B cell (primary cell): ENCODE measurements around the gene CROT. TPM values are rescaled to one million over a fixed set of nuclear protein-coding genes. Genes with fewer than 3 reads are reported as not detected.
A peak's percentile ranks its signal among the peaks of the same experiment; 100 is the strongest.

Source experiments
- ATAC-seq: fragments of 200-7000 bp; cut with Tn5 transposase; one replicate; pipeline ENCODE4 v1.10.0; 2021; ENCODE audit warnings: low read depth, mild to moderate bottlenecking, moderate number of reproducible peaks, moderate library complexity
- CTCF ChIA-PET: fragments of 350-600 bp; sonication (Branson Sonifier 250); formaldehyde crosslinking; loops from one replicate; lab custom pipeline; 2021; ENCODE audit warnings: antibody characterized with exemption, inconsistent platforms; lab: Charles Lee
- POLR2A ChIA-PET: fragments of 350-600 bp; sonication (Branson Sonifier 250); formaldehyde crosslinking; loops from one replicate; lab custom pipeline; 2021; ENCODE audit warnings: antibody characterized with exemption; lab: Charles Lee
- DNase-seq: peaks from one replicate; pipeline ENCODE4 v3.0.0; 2013
- H2AFZ ChIP-seq: 2 replicates; pipeline ENCODE4 v1.6.1; 2012; ENCODE audit warnings: mild to moderate bottlenecking, low read depth, low read length; ENCODE audit not compliant: insufficient read depth, poor library complexity, severe bottlenecking
- H3K27ac ChIP-seq, 2 donors: 1 replicate in 1 of 2; 2 replicates in 1 of 2; pipeline ENCODE4 v1.5.1; 2012 to 2013; ENCODE audit warnings: low read length in 2 of 2, mild to moderate bottlenecking in 2 of 2, moderate library complexity in 1 of 2
- H3K27me3 ChIP-seq, 4 experiments: fragments of 200-600 bp in 1 of 4; sonication (generic) in 1 of 4; replicated peaks in 1 of 4; 1 replicate in 2 of 4; 2 replicates in 2 of 4; pipeline versions ENCODE4 v1.6.1 to v1.7.0; 2013 to 2016; ENCODE audit warnings: low read length in 3 of 4, mild to moderate bottlenecking in 2 of 4, mixed read lengths in 1 of 4, moderate library complexity in 1 of 4; ENCODE audit not compliant: insufficient read depth in 4 of 4, control insufficient read depth in 3 of 4; ENCODE audit errors: control extremely low read depth in 1 of 4
- H3K36me3 ChIP-seq, 2 experiments: replicated peaks in 1 of 2; 1 replicate in 1 of 2; 2 replicates in 1 of 2; pipeline versions ENCODE4 v1.6.1 to v1.7.1; 2013; ENCODE audit warnings: low read length in 1 of 2; ENCODE audit not compliant: insufficient read depth in 2 of 2, control insufficient read depth in 1 of 2; ENCODE audit errors: control extremely low read depth in 1 of 2, extremely low read depth in 1 of 2
- H3K4me1 ChIP-seq, 2 donors: fragments of 200-600 bp in 1 of 2; sonication (generic) in 1 of 2; 1 replicate in 1 of 2; 2 replicates in 1 of 2; pipeline versions ENCODE4 v1.5.1 to v1.6.1; 2013 to 2017; ENCODE audit warnings: low read length in 2 of 2; ENCODE audit not compliant: control insufficient read depth in 2 of 2, insufficient read depth in 2 of 2
- H3K4me2 ChIP-seq: replicated peaks from 2 replicates; pipeline ENCODE3; 2012; ENCODE audit warnings: mild to moderate bottlenecking, low read depth, low read length; ENCODE audit not compliant: poor library complexity, severe bottlenecking
- H3K4me3 ChIP-seq, 5 experiments: fragments of 200-600 bp in 1 of 5; sonication (generic) in 1 of 5; 1 replicate in 3 of 5; 2 replicates in 2 of 5; pipeline versions ENCODE4 v1.5.1 to v1.7.0; 2011 to 2016; ENCODE audit warnings: low read length in 4 of 5, mild to moderate bottlenecking in 4 of 5, low read depth in 2 of 5, control low read depth in 1 of 5, moderate library complexity in 1 of 5; ENCODE audit not compliant: insufficient read depth in 1 of 5; ENCODE audit errors: control extremely low read depth in 1 of 5, extremely low read depth in 1 of 5
- H3K79me2 ChIP-seq: fragments of 200-600 bp; sonication (generic); one replicate; pipeline ENCODE4 v1.6.0; 2016; ENCODE audit warnings: low read length; ENCODE audit not compliant: control insufficient read depth, insufficient read depth
- H3K9ac ChIP-seq: fragments of 200-600 bp; sonication (generic); 2 replicates; pipeline ENCODE4 v1.6.1; 2017; ENCODE audit warnings: mild to moderate bottlenecking, low read length, moderate library complexity
- H3K9me3 ChIP-seq, 3 donors: one replicate each; pipeline versions ENCODE4 v1.6.1 to v1.7.1; 2013; ENCODE audit warnings: low read length in 2 of 3; ENCODE audit not compliant: control insufficient read depth in 2 of 3, insufficient read depth in 1 of 3; ENCODE audit errors: control extremely low read depth in 1 of 3
- H4K20me1 ChIP-seq: 2 replicates; pipeline ENCODE4 v1.6.0; 2012; ENCODE audit warnings: mild to moderate bottlenecking, low read length; ENCODE audit not compliant: insufficient read depth, control insufficient read depth, poor library complexity, severe bottlenecking
- H3K27ac Mint-ChIP-seq: one replicate; pipeline ENCODE4 v1.8.0; 2021; ENCODE audit warnings: mixed read lengths
- H3K27me3 Mint-ChIP-seq: one replicate; pipeline ENCODE4 v1.8.0; 2021; ENCODE audit warnings: mixed read lengths
- H3K4me1 Mint-ChIP-seq: one replicate; pipeline ENCODE4 v1.8.0; 2021; ENCODE audit warnings: mixed read lengths
- H3K4me3 Mint-ChIP-seq: one replicate; pipeline ENCODE4 v1.8.0; 2021; ENCODE audit warnings: mixed read lengths
- H3K9me3 Mint-ChIP-seq: one replicate; pipeline ENCODE4 v1.8.0; 2022; ENCODE audit warnings: mixed read lengths; ENCODE audit not compliant: insufficient read depth
- EZH2 ChIP-seq: IDR thresholded peaks from 2 replicates; pipeline ENCODE4 v1.6.1; 2012; ENCODE audit warnings: borderline replicate concordance, low read depth, mild to moderate bottlenecking, moderate library complexity, low read length; ENCODE audit not compliant: insufficient read depth, poor library complexity, severe bottlenecking
- WGBS: methylation state at CpG from one replicate; pipeline ENCODE4 v1.1.5; 2013; ENCODE audit warnings: missing lambda C conversion rate; ENCODE audit not compliant: insufficient coverage; 5-methylcytosine and 5-hydroxymethylcytosine counted together
- intact Hi-C: fragments of 100-400 bp; cut with micrococcal nuclease; formaldehyde crosslinking; loops from one replicate; pipeline ENCODE4 v1.10.0; 2022
- polyA plus RNA-seq: library from polyadenylated mRNA; depleted of rRNA; stranded (reverse); fragments of >200 nt; gene quantifications from 2 replicates; pipeline ENCODE4 v1.2.3, GENCODE V29; 2012
- total RNA-seq, 2 donors: library from RNA; stranded (reverse); fragments of 120-200 nt in 1 of 2; gene quantifications; 1 replicate in 1 of 2; 2 replicates in 1 of 2; pipeline versions ENCODE4 v1.2.3 to v1.2.4, GENCODE V29; 2013 to 2022
- TF ChIP-seq, protein P1 (sequence below): fragments of 200-600 bp; IDR thresholded peaks from one replicate; pipeline ENCODE4 v1.8.0; 2022; ENCODE audit warnings: antibody characterized with exemption, mild to moderate bottlenecking

CROT gene
- total and polyA plus RNA-seq, 2 donors (not counting 1 experiment from before 2014, with no cell fraction given), result 2.7 to 13.3 TPM

DNA sequence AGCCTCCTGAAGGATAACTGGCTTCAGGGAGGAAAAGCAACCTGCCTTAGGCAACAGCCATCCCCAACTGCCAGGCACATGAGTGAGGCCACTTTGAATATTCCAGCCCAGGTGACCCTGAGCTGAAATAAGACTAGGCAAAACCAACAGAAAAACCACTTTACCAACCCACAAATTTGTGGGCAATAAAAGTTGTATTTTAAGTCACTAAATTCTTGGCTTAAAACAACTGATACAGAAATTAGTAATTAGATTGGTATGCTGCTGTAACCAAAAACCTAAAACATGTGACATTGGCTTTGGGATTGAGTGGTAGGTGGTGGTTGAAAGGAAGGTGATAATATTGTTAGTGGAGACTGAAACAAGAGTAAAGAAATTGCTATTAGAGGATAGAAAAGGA is 90.1 kb downstream of the CROT start:
- H3K4me2 ChIP-seq, result no peak overlapping the region
- peaks cover 0 to 74% of the 10 kb centered on the region in 2 experiments for H3K36me3 ChIP-seq
- no peak for DNase-seq
- Mint-ChIP-seq H3K4me1 (no peaks in the 10 kb centered on the region), H3K27ac (no peak overlapping the region), H3K4me3 (no peak overlapping the region), H3K9me3 (no peaks in the 10 kb centered on the region), H3K27me3 (no peaks in the 10 kb centered on the region)
- no peak overlapping the region for H2AFZ ChIP-seq
- no peak for TF ChIP-seq EZH2
- TF ChIP-seq, protein P1, sequence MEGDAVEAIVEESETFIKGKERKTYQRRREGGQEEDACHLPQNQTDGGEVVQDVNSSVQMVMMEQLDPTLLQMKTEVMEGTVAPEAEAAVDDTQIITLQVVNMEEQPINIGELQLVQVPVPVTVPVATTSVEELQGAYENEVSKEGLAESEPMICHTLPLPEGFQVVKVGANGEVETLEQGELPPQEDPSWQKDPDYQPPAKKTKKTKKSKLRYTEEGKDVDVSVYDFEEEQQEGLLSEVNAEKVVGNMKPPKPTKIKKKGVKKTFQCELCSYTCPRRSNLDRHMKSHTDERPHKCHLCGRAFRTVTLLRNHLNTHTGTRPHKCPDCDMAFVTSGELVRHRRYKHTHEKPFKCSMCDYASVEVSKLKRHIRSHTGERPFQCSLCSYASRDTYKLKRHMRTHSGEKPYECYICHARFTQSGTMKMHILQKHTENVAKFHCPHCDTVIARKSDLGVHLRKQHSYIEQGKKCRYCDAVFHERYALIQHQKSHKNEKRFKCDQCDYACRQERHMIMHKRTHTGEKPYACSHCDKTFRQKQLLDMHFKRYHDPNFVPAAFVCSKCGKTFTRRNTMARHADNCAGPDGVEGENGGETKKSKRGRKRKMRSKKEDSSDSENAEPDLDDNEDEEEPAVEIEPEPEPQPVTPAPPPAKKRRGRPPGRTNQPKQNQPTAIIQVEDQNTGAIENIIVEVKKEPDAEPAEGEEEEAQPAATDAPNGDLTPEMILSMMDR, result no peak
- H3K27me3 ChIP-seq, result no peaks in the 10 kb centered on the region
- no peaks in the 10 kb centered on the region for H3K4me1 ChIP-seq
- intact Hi-C loops, result no loop called here
- CTCF ChIA-PET, result no interaction called here
- no peak overlapping the region for H3K9ac ChIP-seq
- no peaks in the 10 kb centered on the region for H3K79me2 ChIP-seq
- no peak overlapping the region for H3K4me3 ChIP-seq
- ATAC-seq, result no peak
- H3K9me3 ChIP-seq, result no peaks in the 10 kb centered on the region
- no peak overlapping the region for H3K27ac ChIP-seq
- H4K20me1 ChIP-seq, result no peaks in the 10 kb centered on the region
- POLR2A ChIA-PET, result no interaction called here

DNA sequence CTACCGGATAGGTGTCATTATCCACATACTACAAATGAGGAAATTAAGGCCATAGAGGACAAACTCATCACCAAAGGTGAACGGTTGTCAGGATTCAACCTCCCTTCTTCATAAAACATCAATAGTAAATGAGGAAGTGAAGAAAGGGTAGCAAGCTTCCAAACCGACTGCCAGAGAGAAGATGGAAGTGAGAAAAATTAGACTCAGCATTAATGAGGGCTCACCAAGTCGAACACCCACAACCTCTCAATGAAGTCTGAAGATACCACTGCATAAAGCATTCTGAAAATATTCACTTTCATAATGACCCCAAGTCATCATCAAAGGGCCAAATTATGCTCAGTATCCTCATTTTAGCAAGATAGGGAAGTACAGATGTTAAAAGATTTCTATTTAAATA is 100.4 kb downstream of the CROT start:
- POLR2A ChIA-PET, result no interaction called here
- peak overlapping the region; percentile 77 for H3K27ac Mint-ChIP-seq
- peak; percentile 52 for DNase-seq
- Histone ChIP-seq H3K79me2 (no peaks in the 10 kb centered on the region), H3K4me3 (no peak overlapping the region), H3K4me2 (peak overlapping the region; percentile 1), H4K20me1 (no peaks in the 10 kb centered on the region), H3K9ac (peak overlapping the region; percentile 6), H3K27ac (peak overlapping the region in 1 of 2 donors; percentile 37), H3K9me3 (no peaks in the 10 kb centered on the region), H2AFZ (no peak overlapping the region), H3K4me1 (peaks cover 5% of the 10 kb centered on the region in 2 donors), H3K36me3 (peaks cover 13 to 52% of the 10 kb centered on the region in 2 experiments), H3K27me3 (no peaks in the 10 kb centered on the region)
- intact Hi-C loops, result no loop called here
- TF ChIP-seq EZH2, result no peak
- TF ChIP-seq, protein P1, result no peak
- WGBS, result no CpG with 5 or more reads among the region's 4 CpGs
- CTCF ChIA-PET, result no interaction called here
- peaks cover 11% of the 10 kb centered on the region for H3K4me1 Mint-ChIP-seq
- H3K4me3 Mint-ChIP-seq, result no peak overlapping the region
- no peaks in the 10 kb centered on the region for H3K9me3 Mint-ChIP-seq
- no peaks in the 10 kb centered on the region for H3K27me3 Mint-ChIP-seq
- peak; percentile 31 for ATAC-seq
